A673 (cell line): ENCODE results near the gene TEX48. TPM values are rescaled to one million over a fixed set of nuclear protein-coding genes. Genes with fewer than 3 reads are reported as not detected.

ENCODE experiments used
- BruUV-seq: library from RNA; stranded (reverse); fragments of 400-500 nt; replicated peaks from 2 replicates; lab custom pipeline; 2021; lab: Mats Ljungman, UMichigan
- CTCF ChIA-PET: fragments of 300-600 bp; sonication (Branson Sonifier 250); formaldehyde crosslinking; loops from one replicate; lab custom pipeline; 2022; ENCODE audit warnings: antibody characterized with exemption; lab: Charles Lee
- POLR2A ChIA-PET: fragments of 300-600 bp; sonication (Branson Sonifier 250); formaldehyde crosslinking; loops from one replicate; lab custom pipeline; 2022; ENCODE audit warnings: antibody characterized with exemption; ENCODE audit not compliant: low non-redundant PET; lab: Charles Lee
- DNase-seq: peaks from one replicate; pipeline ENCODE4 v3.0.0-alpha.2; 2015; ENCODE audit warnings: low spot score
- H3K27ac ChIP-seq: fragments of 200-600 bp; sonication (generic); 2 replicates; pipeline ENCODE4 v1.5.1; 2016; ENCODE audit warnings: mixed run types, low read depth, mild to moderate bottlenecking, mixed read lengths, antibody characterized with exemption, low read length; ENCODE audit not compliant: poor library complexity, severe bottlenecking
- H3K27me3 ChIP-seq: fragments of 200-600 bp; sonication (generic); replicated peaks from 2 replicates; pipeline ENCODE4 v1.6.1; 2017; ENCODE audit warnings: mixed run types, low read depth, mild to moderate bottlenecking, mixed read lengths, antibody characterized with exemption, low read length; ENCODE audit not compliant: insufficient read depth, poor library complexity
- H3K36me3 ChIP-seq: fragments of 200-600 bp; sonication (generic); 2 replicates; pipeline ENCODE4 v1.6.1; 2016; ENCODE audit warnings: mixed run types, mild to moderate bottlenecking, mixed read lengths, antibody characterized with exemption, low read length; ENCODE audit not compliant: insufficient read depth, poor library complexity, severe bottlenecking
- H3K4me1 ChIP-seq: fragments of 200-600 bp; sonication (generic); 2 replicates; pipeline ENCODE4 v1.6.1; 2017; ENCODE audit warnings: mixed run types, mild to moderate bottlenecking, mixed read lengths, antibody characterized with exemption, low read length; ENCODE audit not compliant: insufficient read depth, poor library complexity, severe bottlenecking
- H3K4me3 ChIP-seq: fragments of 200-600 bp; sonication (generic); 2 replicates; pipeline ENCODE4 v1.5.1; 2016; ENCODE audit warnings: low read depth, mixed run types, mild to moderate bottlenecking, mixed read lengths, low read length; ENCODE audit not compliant: poor library complexity, severe bottlenecking
- H3K9me3 ChIP-seq: fragments of 200-600 bp; sonication (generic); 2 replicates; pipeline ENCODE4 v1.6.1; 2016; ENCODE audit warnings: mixed run types, low read depth, mild to moderate bottlenecking, mixed read lengths, antibody characterized with exemption, low read length; ENCODE audit not compliant: poor library complexity, severe bottlenecking
- EZH2 ChIP-seq: fragments of 200-600 bp; sonication (generic); IDR thresholded peaks from 2 replicates; pipeline ENCODE4 v1.6.1; 2017; ENCODE audit warnings: borderline replicate concordance, low read depth, mild to moderate bottlenecking, mixed read lengths, antibody characterized with exemption, low read length; ENCODE audit not compliant: poor library complexity, severe bottlenecking
- intact Hi-C: fragments of 100-400 bp; cut with micrococcal nuclease; formaldehyde crosslinking; loops from one replicate; pipeline ENCODE4 v1.10.0; 2022; ENCODE audit not compliant: unreplicated experiment
- total RNA-seq: library from RNA; stranded (reverse); gene quantifications from 2 replicates; pipeline ENCODE4 v1.2.3, GENCODE V29; 2021
- TF ChIP-seq, protein P1 (sequence below): fragments of 300-800, 200-600 bp; sonication (generic); conservative IDR thresholded peaks from 2 replicates; pipeline ENCODE4 v1.5.1; 2017; ENCODE audit warnings: low read depth, mild to moderate bottlenecking, antibody characterized with exemption, low read length, moderate library complexity, mixed read lengths

Gene TEX48
- total RNA-seq, 1 experiment from 2014 or later, result not detected

DNA sequence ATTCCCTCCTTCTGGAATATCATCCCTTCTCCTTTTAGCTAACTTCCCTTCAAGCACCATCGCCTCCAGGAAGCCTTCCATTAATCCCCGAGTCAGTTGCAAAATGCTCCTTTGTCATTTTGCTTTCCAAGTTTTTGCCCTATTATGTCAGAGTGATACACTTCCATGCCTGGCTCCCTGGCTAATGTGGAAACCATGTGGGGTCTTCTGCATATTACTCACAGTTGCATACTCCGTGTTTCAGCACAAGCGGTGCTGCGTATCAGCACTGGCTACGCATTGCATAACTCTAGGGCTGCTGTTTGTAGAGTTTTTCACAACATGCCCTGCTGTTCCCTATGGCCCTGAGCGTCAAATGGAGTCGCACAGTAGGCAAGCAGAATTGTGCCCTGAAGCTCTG, 26.3 kb downstream of the TEX48 start:
- Histone ChIP-seq H3K4me1 (no peaks in the 10 kb centered on the region), H3K27ac (no peak overlapping the region), H3K36me3 (no peaks in the 10 kb centered on the region), H3K4me3 (no peak overlapping the region), H3K9me3 (no peaks in the 10 kb centered on the region), H3K27me3 (no peaks in the 10 kb centered on the region)
- ChIA-PET CTCF (interaction anchor here (1.6 kb wide), 1 partner anchor 250 kb away, joined by 3 read pairs; no protein-coding TSS in a partner anchor), POLR2A (no interaction called here)
- no peak for DNase-seq
- intact Hi-C loops, result no loop called here
- TF ChIP-seq, protein P1, sequence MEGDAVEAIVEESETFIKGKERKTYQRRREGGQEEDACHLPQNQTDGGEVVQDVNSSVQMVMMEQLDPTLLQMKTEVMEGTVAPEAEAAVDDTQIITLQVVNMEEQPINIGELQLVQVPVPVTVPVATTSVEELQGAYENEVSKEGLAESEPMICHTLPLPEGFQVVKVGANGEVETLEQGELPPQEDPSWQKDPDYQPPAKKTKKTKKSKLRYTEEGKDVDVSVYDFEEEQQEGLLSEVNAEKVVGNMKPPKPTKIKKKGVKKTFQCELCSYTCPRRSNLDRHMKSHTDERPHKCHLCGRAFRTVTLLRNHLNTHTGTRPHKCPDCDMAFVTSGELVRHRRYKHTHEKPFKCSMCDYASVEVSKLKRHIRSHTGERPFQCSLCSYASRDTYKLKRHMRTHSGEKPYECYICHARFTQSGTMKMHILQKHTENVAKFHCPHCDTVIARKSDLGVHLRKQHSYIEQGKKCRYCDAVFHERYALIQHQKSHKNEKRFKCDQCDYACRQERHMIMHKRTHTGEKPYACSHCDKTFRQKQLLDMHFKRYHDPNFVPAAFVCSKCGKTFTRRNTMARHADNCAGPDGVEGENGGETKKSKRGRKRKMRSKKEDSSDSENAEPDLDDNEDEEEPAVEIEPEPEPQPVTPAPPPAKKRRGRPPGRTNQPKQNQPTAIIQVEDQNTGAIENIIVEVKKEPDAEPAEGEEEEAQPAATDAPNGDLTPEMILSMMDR, result no peak
- no peak for TF ChIP-seq EZH2
- BruUV-seq, result no TSS peak

DNA sequence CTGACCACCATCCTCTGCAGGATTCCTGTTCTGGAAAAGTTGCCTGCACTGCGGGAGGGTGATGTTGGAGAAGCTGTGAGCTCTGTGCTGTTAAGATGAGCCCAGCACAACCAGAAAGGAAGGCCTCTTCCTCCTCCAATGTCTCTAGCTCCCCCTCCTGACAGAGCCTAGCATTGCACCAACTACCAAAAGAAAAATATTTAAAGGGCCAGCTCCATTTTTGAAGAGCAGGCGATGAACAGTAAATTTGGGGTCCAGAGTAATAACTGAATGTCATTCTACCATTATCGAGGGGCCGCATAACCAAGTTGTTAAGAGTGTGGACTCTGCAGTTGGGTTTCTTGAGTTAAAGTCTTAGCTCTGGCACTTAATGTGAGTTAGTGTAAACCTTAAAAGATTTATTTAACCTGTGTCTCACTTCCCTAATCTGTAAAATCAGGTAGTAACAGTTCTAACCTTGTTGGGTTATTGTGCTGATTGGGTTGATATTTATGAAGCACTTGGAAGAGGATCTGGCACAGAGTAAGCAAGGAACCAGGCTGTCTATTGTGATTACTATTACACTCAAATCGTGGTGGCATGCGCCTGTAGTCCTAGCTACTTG, 28.3 kb downstream of the TEX48 start:
- Histone ChIP-seq H3K9me3 (no peaks in the 10 kb centered on the region), H3K36me3 (peaks cover 4% of the 10 kb centered on the region), H3K4me1 (no peaks in the 10 kb centered on the region), H3K4me3 (no peak overlapping the region), H3K27ac (no peak overlapping the region), H3K27me3 (no peaks in the 10 kb centered on the region)
- peak; percentile 85 for DNase-seq
- ChIA-PET CTCF (interaction anchor here (0.7 to 2.5 kb wide), 15 partner anchors 13 to 546 kb away, joined by 3 to 59 read pairs (median 3); partner anchors contain the start of gene ATP6V1G1), POLR2A (interaction anchor here (0.6 kb wide), 1 partner anchor 865 kb away, joined by 3 read pairs; no protein-coding TSS in a partner anchor)
- no TSS peak for BruUV-seq
- intact Hi-C loops, result loop anchor here (1.0 kb wide), 4 partner anchors 166 to 314 kb away; no protein-coding TSS in a partner anchor
- no peak for TF ChIP-seq EZH2
- TF ChIP-seq, protein P1, result peak; percentile 93

DNA sequence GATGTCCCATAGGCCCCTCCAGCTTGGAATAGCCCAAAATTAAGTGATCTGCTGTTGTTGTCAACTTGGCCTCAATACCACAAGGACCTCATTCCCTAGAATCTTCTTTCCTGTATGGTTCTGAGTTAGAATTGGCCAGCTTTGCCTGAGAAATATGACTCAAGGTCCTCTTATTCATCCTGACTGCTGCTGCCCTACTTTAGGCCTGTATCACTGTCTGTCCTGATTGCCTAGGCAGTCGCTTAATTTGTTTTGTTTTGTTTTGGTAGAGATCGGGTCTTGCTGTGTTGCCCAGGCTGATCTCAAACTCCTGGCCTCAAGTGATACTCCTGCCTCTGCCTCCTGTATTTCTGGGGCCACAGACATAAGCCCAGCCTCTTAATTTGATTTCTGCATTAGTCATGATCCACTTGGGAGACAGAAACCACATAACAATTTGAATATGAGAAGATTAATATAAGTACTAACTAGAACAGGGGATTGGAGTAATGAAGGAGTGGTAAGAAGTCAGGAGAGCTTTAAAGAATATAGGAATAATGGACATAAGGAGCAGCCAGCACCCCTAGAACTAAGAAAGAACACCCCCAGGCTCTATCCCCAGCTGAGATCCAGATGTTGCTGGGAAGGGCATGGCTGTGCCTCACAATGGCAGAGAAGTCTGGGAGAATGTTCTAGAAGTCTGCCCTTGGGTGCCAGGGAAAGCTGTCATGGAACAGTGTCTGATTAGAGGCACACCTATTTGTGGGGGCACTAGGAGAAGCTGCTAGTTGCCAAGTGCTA, 29.0 kb downstream of the TEX48 start:
- POLR2A ChIA-PET, result interaction anchor here (0.6 kb wide), 1 partner anchor 866 kb away, joined by 3 read pairs; no protein-coding TSS in a partner anchor
- DNase-seq, result no peak
- no TSS peak for BruUV-seq

More for the DNA sequence above, 29.0 kb downstream of the TEX48 start:
- Histone ChIP-seq H3K36me3 (peaks cover 4% of the 10 kb centered on the region), H3K27ac (no peak overlapping the region), H3K9me3 (no peaks in the 10 kb centered on the region), H3K4me3 (no peak overlapping the region), H3K27me3 (no peaks in the 10 kb centered on the region), H3K4me1 (no peaks in the 10 kb centered on the region)
- intact Hi-C loops, result loop anchor here (1.0 kb wide), 4 partner anchors 166 to 314 kb away; no protein-coding TSS in a partner anchor
- CTCF ChIA-PET, result interaction anchor here (0.7 to 2.5 kb wide), 15 partner anchors 13 to 545 kb away, joined by 3 to 59 read pairs (median 3); partner anchors contain the start of gene ATP6V1G1
- no peak for TF ChIP-seq EZH2
- TF ChIP-seq, protein P1, result no peak
